Neural progenitor cell (in vitro differentiated cells): Measurements from ENCODE around the gene ADM2.
"Not testable (repeated sequence)": the region's sequence is repeated elsewhere in the genome, so short reads cannot be mapped to it uniquely, and the experiment has no call there.

Experiments
- EZH2 ChIP-seq: fragments of 200-600 bp; sonication (generic); IDR thresholded peaks from 2 replicates; pipeline ENCODE4 v1.6.1; 2017; ENCODE audit warnings: antibody characterized with exemption, mild to moderate bottlenecking, moderate library complexity
- TF ChIP-seq, protein P1 (sequence below): fragments of 200-600 bp; sonication (generic); IDR thresholded peaks from 2 replicates; pipeline ENCODE4 v1.5.1; 2017; ENCODE audit warnings: antibody characterized with exemption, mild to moderate bottlenecking

DNA sequence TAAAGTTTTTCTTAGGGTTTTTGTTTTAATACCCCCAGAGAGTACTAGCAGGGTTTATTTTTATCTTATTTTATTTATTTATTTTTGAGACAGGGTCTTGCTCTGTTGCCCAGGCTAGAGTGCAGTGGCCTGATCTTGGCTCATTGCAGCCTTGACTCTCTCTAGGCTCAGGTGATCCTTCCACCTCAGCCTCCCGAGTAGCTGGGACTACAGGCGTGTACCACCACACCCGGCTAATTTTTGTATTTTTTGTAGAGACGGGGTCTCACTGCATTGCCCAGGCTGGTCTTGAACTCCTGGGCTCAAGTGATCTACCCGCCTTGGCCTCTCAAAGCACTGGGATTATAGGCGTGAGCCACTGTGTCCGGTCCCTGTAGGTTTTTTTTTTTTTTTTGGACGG lies 38.8 kb downstream of the ADM2 start:
- TF ChIP-seq, protein P1, sequence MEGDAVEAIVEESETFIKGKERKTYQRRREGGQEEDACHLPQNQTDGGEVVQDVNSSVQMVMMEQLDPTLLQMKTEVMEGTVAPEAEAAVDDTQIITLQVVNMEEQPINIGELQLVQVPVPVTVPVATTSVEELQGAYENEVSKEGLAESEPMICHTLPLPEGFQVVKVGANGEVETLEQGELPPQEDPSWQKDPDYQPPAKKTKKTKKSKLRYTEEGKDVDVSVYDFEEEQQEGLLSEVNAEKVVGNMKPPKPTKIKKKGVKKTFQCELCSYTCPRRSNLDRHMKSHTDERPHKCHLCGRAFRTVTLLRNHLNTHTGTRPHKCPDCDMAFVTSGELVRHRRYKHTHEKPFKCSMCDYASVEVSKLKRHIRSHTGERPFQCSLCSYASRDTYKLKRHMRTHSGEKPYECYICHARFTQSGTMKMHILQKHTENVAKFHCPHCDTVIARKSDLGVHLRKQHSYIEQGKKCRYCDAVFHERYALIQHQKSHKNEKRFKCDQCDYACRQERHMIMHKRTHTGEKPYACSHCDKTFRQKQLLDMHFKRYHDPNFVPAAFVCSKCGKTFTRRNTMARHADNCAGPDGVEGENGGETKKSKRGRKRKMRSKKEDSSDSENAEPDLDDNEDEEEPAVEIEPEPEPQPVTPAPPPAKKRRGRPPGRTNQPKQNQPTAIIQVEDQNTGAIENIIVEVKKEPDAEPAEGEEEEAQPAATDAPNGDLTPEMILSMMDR = not testable (repeated sequence)
- not testable (repeated sequence) for TF ChIP-seq EZH2
